ENCODE results near the gene ZDHHC18.

Gene ZDHHC18

DNA sequence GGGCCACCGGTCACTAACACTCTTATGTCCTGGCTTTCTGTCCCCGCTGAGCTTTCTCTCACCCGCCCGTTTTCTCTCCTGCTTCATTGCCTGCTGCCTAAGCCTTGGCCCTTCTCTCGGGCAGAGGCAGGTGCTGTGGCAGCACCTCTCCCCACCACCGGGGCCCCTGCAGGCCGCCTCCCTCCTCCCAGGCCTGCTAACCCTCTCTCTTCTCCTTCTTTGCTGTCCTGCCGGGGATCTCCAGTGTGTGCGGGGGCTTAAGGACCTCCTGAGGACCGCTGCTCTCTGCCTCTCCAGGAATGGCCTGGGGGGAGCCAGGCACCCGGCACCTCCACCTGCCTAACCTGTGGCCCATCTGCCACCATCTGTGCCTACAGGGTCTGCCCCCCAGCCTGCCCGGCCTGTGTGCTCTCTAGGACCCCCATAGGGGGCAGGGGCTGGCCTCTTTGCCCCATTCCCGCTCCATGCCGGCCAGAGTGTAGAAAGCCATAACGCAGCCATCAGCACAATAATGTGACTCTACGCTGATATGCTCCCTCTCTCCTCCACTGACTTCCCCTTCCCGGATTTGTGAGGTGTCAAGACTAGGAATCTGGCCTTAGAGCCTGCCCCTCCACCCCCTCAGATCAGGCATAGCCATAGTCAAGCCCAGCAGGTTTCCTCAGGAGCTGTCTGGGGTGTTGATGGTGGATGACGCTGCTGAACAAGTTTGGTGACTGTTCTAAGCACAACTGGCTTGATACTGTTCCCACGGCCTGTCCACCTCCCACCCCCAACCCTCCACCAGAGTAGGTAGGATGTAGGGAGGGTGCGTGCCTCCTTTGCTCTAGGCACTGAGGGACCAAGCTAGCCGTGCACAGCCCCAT is 30.3 kb downstream of the ZDHHC18 start:
- TF ChIP-seq POLR2AphosphoS5 (IDR thresholded peaks at IDR 0.05; ENCODE audit: low read depth) (no peak), SPI1 (IDR thresholded peaks at IDR 0.05; ENCODE audit: borderline replicate concordance, low read depth) (no peak), GABPA (IDR thresholded peaks at IDR 0.05; ENCODE audit: low read depth) (no peak)
- TF ChIP-seq, protein P1, sequence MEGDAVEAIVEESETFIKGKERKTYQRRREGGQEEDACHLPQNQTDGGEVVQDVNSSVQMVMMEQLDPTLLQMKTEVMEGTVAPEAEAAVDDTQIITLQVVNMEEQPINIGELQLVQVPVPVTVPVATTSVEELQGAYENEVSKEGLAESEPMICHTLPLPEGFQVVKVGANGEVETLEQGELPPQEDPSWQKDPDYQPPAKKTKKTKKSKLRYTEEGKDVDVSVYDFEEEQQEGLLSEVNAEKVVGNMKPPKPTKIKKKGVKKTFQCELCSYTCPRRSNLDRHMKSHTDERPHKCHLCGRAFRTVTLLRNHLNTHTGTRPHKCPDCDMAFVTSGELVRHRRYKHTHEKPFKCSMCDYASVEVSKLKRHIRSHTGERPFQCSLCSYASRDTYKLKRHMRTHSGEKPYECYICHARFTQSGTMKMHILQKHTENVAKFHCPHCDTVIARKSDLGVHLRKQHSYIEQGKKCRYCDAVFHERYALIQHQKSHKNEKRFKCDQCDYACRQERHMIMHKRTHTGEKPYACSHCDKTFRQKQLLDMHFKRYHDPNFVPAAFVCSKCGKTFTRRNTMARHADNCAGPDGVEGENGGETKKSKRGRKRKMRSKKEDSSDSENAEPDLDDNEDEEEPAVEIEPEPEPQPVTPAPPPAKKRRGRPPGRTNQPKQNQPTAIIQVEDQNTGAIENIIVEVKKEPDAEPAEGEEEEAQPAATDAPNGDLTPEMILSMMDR (IDR thresholded peaks at IDR 0.05; ENCODE audit: insufficient read depth, low read length): no peak
- TF ChIP-seq, protein P2, sequence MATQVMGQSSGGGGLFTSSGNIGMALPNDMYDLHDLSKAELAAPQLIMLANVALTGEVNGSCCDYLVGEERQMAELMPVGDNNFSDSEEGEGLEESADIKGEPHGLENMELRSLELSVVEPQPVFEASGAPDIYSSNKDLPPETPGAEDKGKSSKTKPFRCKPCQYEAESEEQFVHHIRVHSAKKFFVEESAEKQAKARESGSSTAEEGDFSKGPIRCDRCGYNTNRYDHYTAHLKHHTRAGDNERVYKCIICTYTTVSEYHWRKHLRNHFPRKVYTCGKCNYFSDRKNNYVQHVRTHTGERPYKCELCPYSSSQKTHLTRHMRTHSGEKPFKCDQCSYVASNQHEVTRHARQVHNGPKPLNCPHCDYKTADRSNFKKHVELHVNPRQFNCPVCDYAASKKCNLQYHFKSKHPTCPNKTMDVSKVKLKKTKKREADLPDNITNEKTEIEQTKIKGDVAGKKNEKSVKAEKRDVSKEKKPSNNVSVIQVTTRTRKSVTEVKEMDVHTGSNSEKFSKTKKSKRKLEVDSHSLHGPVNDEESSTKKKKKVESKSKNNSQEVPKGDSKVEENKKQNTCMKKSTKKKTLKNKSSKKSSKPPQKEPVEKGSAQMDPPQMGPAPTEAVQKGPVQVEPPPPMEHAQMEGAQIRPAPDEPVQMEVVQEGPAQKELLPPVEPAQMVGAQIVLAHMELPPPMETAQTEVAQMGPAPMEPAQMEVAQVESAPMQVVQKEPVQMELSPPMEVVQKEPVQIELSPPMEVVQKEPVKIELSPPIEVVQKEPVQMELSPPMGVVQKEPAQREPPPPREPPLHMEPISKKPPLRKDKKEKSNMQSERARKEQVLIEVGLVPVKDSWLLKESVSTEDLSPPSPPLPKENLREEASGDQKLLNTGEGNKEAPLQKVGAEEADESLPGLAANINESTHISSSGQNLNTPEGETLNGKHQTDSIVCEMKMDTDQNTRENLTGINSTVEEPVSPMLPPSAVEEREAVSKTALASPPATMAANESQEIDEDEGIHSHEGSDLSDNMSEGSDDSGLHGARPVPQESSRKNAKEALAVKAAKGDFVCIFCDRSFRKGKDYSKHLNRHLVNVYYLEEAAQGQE (IDR thresholded peaks at IDR 0.05; ENCODE audit: insufficient replicate concordance, low read depth): no peak
- no peak for DNase-seq (ENCODE audit: low read depth in 1 of 2, low spot score in 1 of 2)
- H3K27me3 ChIP-seq (ENCODE audit: insufficient read depth, poor library complexity, severe bottlenecking): no peaks in the 10 kb centered on the region
- no peak overlapping the region for H3K27ac ChIP-seq (replicated peaks)
- no peak overlapping the region for H3K4me3 ChIP-seq (replicated peaks; ENCODE audit: insufficient read depth, low read length)

DNA sequence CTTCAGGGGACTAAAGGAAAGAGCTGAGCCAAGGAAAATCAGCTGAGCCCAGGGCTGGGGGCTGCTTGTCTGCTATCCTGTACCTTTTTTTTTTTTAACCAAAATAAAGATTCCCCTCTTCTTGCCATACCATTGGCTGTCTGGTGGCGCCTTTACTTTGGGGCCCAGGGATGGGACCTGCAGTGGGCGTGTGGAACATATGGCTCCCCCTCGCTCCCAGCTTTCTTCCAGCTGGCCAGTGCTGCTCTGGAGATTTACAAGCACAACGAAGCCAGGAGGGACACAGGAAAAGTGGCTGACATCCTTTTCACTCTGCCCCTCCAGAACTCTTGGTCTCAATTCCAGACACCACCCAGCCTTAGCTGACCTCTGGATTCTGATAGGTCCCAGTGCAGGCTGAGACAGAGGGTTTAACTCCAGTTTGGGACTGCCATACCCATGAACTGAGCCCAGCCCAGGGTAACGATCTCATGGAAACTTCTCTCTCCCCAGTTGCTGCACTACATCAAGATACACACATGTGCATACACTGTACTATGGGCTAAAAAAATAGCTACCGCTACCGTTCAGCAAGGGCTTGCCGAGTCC is 31.1 kb downstream of the ZDHHC18 start:
- TF ChIP-seq, protein P2 (IDR thresholded peaks at IDR 0.05; ENCODE audit: insufficient replicate concordance, low read depth): no peak
- TF ChIP-seq, protein P1 (IDR thresholded peaks at IDR 0.05; ENCODE audit: insufficient read depth, low read length): no peak
- TF ChIP-seq POLR2AphosphoS5 (IDR thresholded peaks at IDR 0.05; ENCODE audit: low read depth) (no peak), SPI1 (IDR thresholded peaks at IDR 0.05; ENCODE audit: borderline replicate concordance, low read depth) (no peak), GABPA (IDR thresholded peaks at IDR 0.05; ENCODE audit: low read depth) (no peak)
- Histone ChIP-seq H3K4me3 (replicated peaks; ENCODE audit: insufficient read depth, low read length) (no peak overlapping the region), H3K27me3 (ENCODE audit: insufficient read depth, poor library complexity, severe bottlenecking) (no peaks in the 10 kb centered on the region), H3K27ac (replicated peaks) (no peak overlapping the region)
- no peak for DNase-seq (ENCODE audit: low read depth in 1 of 2, low spot score in 1 of 2)

DNA sequence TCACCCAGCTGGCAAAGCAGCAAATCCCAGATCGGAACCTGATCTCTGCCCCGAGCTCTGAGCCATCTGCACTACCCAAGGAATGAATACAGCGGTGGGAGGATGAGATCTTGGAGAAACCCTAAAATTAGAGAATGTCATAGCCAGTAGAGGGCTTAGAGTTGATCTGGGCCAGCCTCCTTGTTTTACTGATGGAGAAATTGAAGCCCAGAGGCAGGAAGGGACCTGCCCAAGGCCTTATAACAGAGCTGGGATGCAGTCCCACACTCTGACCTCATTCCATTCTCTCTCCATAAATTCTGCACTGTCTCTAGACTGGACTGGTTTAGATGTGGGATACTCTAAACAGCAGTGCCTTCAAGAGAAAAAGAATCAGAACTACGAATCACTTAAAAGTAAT is 31.7 kb downstream of the ZDHHC18 start:
- no peak overlapping the region for H3K27ac ChIP-seq (replicated peaks)
- no peak overlapping the region for H3K4me3 ChIP-seq (replicated peaks; ENCODE audit: insufficient read depth, low read length)
- no peak for TF ChIP-seq GABPA (IDR thresholded peaks at IDR 0.05; ENCODE audit: low read depth)
- no peak for TF ChIP-seq SPI1 (IDR thresholded peaks at IDR 0.05; ENCODE audit: borderline replicate concordance, low read depth)
- TF ChIP-seq, protein P2 (IDR thresholded peaks at IDR 0.05; ENCODE audit: insufficient replicate concordance, low read depth): no peak
- TF ChIP-seq, protein P1 (IDR thresholded peaks at IDR 0.05; ENCODE audit: insufficient read depth, low read length): no peak
- no peak for TF ChIP-seq POLR2AphosphoS5 (IDR thresholded peaks at IDR 0.05; ENCODE audit: low read depth)
- DNase-seq (ENCODE audit: low read depth in 1 of 2, low spot score in 1 of 2): no peak
- no peaks in the 10 kb centered on the region for H3K27me3 ChIP-seq (ENCODE audit: insufficient read depth, poor library complexity, severe bottlenecking)

Measured in HL-60 (cell line).